Colon (tissue), 2 donors: Measurements from ENCODE around the gene SNAP25.

Experiments
- FAIRE-seq: peaks from 2 replicates; lab custom pipeline; 2012; peaks lifted over from hg19 to GRCh38; lab: Jason Lieb, UNC
- donor health status: control.
- donor health status: control.

The SNAP25 gene

GRCh38 chr20:10263385-10264165, 44.9 kb downstream of the SNAP25 start:
- no peak for FAIRE-seq

- no peak for FAIRE-seq
These were observed 45.5 kb downstream of the SNAP25 start for GRCh38 chr20:10264166-10264558.

GRCh38 chr20:10268636-10269035, 50.0 kb downstream of the SNAP25 start:
- no peak for FAIRE-seq

- FAIRE-seq = no peak
These were observed 52.0 kb downstream of the SNAP25 start for GRCh38 chr20:10270630-10271029.

GRCh38 chr20:10271494-10272219, 53.0 kb downstream of the SNAP25 start:
- FAIRE-seq = no peak

GRCh38 chr20:10276878-10277580, 58.4 kb downstream of the SNAP25 start:
- FAIRE-seq = no peak

- FAIRE-seq = no peak
These were observed 59.0 kb downstream of the SNAP25 start for GRCh38 chr20:10277616-10278015.

- no peak for FAIRE-seq
These were observed 59.8 kb downstream of the SNAP25 start for GRCh38 chr20:10278412-10278811.

GRCh38 chr20:10280018-10280908, 61.6 kb downstream of the SNAP25 start:
- no peak for FAIRE-seq

GRCh38 chr20:10281911-10282310, 63.3 kb downstream of the SNAP25 start:
- FAIRE-seq = no peak

GRCh38 chr20:10282979-10283456, 64.4 kb downstream of the SNAP25 start:
- no peak for FAIRE-seq

GRCh38 chr20:10286356-10286755, 67.7 kb downstream of the SNAP25 start:
- FAIRE-seq = no peak

GRCh38 chr20:10288421-10288820, 69.8 kb downstream of the SNAP25 start:
- no peak for FAIRE-seq

GRCh38 chr20:10288954-10289646, 70.5 kb downstream of the SNAP25 start:
- no peak for FAIRE-seq

GRCh38 chr20:10291568-10292248, 73.1 kb downstream of the SNAP25 start:
- FAIRE-seq = no peak

GRCh38 chr20:10297223-10297622, 78.6 kb downstream of the SNAP25 start:
- no peak for FAIRE-seq

- no peak for FAIRE-seq
These were observed 79.1 kb downstream of the SNAP25 start for GRCh38 chr20:10297684-10298240.

GRCh38 chr20:10300582-10301446, 82.2 kb downstream of the SNAP25 start:
- FAIRE-seq = no peak

- FAIRE-seq = no peak
These were observed 85.2 kb downstream of the SNAP25 start for GRCh38 chr20:10303852-10304251.
